Omental fat pad (tissue), 4 donors: ENCODE data around the gene TRIM17. TPM values are rescaled to one million over a fixed set of nuclear protein-coding genes. Genes with fewer than 3 reads are reported as not detected.

ENCODE experiments used
- ATAC-seq: fragments of 150-250 bp; one replicate; pipeline ENCODE4 v1.9.1; 2016; ENCODE audit warnings: mild to moderate bottlenecking, moderate library complexity; ENCODE audit not compliant: low FRiP score
- DNase-seq: peaks from one replicate; pipeline ENCODE4 v3.0.0-alpha.2; 2019; ENCODE audit warnings: low spot score
- total RNA-seq, 4 donors: library from RNA; depleted of rRNA; stranded (reverse); fragments of >200 nt; gene quantifications; one replicate each; pipeline ENCODE4 v1.1.0, GENCODE V29; 2016
- TF ChIP-seq, protein P1 (sequence below), 3 donors: fragments of 450-650 bp; IDR thresholded peaks; one replicate each; pipeline ENCODE4 v1.5.1; 2016 to 2017; ENCODE audit warnings: antibody characterized with exemption in 3 of 3, mild to moderate bottlenecking in 3 of 3, moderate library complexity in 2 of 3

Gene TRIM17
- total RNA-seq, 4 donors from 2014 or later = 0.96 to 3.3 (median 1.7) TPM; not detected in 1

DNA sequence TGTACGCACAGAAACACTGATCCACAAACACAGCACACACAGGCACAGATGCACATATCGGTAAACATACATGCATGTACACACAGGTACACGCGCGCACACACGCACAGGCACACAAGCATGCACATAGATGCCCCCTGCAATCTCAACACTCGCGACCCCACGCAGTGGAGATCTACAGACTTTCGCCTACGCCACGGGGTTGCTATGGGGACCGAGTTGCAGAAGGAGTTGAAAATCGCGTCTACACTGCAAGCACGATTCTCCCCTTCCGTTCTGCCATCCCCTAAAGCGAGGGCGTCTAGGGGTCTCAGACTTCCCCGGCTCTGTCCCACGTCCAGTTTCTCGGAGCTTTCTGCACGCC is 826 bp downstream of the TRIM17 start:
- TF ChIP-seq, protein P1, sequence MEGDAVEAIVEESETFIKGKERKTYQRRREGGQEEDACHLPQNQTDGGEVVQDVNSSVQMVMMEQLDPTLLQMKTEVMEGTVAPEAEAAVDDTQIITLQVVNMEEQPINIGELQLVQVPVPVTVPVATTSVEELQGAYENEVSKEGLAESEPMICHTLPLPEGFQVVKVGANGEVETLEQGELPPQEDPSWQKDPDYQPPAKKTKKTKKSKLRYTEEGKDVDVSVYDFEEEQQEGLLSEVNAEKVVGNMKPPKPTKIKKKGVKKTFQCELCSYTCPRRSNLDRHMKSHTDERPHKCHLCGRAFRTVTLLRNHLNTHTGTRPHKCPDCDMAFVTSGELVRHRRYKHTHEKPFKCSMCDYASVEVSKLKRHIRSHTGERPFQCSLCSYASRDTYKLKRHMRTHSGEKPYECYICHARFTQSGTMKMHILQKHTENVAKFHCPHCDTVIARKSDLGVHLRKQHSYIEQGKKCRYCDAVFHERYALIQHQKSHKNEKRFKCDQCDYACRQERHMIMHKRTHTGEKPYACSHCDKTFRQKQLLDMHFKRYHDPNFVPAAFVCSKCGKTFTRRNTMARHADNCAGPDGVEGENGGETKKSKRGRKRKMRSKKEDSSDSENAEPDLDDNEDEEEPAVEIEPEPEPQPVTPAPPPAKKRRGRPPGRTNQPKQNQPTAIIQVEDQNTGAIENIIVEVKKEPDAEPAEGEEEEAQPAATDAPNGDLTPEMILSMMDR (IDR thresholded peaks at IDR 0.05) = no peak

DNA sequence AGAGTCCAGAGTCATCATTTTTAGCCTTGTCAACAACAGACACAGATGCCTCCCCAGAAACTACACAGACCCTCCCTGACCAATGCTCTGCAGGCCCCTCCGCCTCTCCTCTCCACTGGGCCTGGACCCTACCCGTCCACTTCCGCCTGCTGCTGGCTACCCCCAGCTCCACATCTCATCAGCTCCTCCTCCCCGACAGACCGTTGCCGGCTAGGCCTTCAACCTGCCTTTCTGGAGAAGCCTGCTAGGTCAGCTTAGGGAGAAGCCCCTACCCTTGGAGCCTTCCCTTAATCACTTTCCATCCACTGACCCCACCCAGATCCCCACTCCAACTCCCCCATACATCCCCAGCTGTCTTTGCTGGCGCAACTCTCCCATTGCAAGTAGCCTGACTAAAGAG is 1.4 kb downstream of the TRIM17 start:
- TF ChIP-seq, protein P1 (IDR thresholded peaks at IDR 0.05) = no peak
- DNase-seq = no peak
- ATAC-seq = no peak

More for the DNA sequence above, 826 bp downstream of the TRIM17 start:
- no peak for DNase-seq
- no peak for ATAC-seq

DNA sequence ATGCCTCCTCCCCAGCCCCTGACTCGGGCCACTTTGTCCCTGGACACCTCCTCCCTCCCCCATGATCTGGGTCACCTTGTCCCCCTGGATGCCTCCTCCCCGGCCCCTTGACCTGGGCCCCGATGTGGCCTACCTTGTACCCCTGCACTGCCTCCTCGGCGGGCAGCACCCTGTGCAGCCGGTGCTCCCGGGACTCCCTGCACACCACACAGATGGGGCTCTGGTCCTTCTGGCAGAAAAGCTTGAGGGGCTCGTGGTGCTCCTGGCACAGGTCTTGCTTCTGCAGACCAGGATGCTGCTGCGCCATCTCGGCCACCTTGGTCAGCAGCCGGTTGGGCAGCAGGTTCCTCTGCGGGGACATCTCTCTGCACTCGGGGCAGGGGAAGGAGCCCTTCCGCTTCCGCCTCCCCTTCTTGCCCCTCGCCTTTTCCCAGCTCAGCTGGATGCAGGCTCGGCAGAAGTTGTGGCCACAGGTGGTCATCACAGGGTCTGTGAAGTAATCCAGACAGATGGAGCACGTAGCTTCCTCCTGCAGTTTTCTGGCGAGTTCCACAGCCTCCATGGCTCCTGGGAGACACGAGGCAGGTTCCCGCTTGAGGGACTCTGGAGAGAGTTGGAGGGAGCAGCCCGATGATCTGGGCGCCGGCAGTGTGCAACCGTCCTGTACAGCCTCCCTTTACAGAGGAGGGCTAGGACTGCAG is 2.0 kb downstream of the TRIM17 start:
- no peak for DNase-seq
- TF ChIP-seq, protein P1 (IDR thresholded peaks at IDR 0.05) = no peak
- ATAC-seq = no peak

DNA sequence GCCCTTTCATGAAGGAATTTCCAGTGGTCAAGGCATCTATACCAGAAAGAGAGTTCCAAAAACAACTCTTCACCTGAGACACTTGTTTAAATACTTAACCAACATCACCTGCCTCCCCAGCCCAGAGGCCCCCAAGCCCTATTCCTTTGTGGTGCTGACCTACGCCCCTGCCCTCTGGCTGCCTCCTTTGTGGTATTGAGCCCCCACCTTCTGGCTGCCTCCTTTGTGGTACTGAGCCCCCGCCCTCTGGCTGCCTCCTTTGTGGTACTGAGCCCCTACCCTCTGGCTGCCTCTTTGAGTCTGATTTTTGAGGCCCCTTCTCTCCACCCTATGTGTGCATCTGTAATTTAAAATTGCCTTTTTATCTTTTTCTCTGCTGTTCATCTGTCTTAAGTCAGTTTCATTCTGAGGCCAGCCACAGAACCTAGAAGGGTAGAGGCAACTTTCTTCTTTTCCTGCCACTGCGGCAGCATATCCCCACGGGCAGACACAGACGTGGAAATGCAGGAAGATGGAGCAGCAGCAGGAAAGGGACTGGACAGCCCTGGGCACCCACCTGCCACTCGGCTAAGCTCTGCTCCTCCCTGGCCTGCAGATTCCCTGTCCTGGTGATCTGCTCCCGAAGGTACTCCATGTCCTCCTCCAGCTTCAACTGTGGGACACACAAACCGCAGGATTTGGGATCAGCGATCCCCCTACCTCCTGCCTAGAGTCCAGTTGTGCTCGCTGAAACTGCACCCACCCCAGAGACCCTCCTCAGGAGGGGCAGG is 3.2 kb downstream of the TRIM17 start:
- DNase-seq (no peak), ATAC-seq (no peak)
- TF ChIP-seq, protein P1 (IDR thresholded peaks at IDR 0.05) = no peak

DNA sequence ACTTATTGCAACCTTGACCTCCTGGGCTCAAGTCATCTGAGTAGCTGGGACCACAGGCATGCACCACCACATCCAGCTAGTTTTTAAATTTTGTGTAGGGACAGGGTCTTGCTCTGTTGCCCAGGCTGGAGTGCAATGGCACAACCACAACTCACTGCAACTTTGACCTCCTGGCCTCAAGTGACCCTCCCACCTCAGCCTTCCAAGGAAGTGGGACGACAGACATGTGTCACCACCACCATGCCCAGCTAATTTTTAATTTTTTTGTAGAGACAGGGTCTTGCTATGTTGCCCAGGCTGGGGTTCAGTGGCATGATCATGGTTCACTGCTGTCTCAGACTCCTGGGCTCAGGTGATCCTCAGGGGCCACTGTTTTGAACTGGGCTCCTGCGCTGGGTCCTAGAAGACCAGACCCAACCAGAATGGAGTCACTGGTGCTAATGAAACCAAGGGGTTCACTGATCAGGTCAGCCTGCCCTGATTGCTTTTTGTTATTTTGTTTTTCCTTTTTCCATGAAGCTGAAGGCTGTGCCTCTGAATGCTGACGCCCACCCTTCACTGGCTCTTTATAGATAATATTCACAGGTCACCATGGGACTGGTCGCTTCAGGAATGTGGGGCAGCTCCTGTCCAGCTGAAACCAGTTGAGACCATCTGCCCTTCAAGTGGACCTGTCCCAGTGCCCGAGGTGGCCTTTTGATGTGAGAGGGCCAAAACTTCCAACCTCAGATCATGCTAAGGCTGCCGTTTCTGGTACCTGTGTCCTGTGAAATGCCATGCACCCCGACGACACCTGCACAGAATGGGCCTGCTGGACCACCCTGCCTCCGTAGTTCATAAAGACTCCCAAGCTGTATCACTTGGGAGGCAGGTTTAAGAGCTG is 4.9 kb downstream of the TRIM17 start:
- ATAC-seq (no peak), DNase-seq (no peak)
- TF ChIP-seq, protein P1 (IDR thresholded peaks at IDR 0.05) = no peak

DNA sequence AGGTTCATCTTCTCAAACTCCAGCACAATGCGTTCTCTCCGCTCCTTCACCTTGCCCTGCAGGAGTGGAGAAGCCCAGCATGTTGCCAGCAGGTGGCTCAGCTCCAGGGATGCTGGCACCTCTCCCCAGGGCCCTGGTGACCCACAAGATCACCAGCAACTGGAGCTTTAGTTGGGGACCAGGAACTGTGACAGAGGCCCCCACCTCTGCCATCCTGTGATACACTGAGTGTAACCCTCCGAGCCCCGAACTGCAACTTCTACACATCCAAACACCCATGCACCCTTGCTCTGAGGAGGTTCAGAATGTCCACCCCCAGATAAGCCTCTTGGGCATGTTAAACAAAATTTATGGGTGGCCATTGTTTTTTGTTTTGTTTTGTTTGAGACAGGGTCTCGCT is 5.5 kb downstream of the TRIM17 start:
- TF ChIP-seq, protein P1 (IDR thresholded peaks at IDR 0.05) = no peak
- no peak for ATAC-seq
- no peak for DNase-seq
